ENCODE results near the gene SPNS3.
A peak's percentile ranks its signal among the peaks of the same experiment; 100 is the strongest.

The SPNS3 gene, protein sequence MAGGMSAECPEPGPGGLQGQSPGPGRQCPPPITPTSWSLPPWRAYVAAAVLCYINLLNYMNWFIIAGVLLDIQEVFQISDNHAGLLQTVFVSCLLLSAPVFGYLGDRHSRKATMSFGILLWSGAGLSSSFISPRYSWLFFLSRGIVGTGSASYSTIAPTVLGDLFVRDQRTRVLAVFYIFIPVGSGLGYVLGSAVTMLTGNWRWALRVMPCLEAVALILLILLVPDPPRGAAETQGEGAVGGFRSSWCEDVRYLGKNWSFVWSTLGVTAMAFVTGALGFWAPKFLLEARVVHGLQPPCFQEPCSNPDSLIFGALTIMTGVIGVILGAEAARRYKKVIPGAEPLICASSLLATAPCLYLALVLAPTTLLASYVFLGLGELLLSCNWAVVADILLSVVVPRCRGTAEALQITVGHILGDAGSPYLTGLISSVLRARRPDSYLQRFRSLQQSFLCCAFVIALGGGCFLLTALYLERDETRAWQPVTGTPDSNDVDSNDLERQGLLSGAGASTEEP

DNA sequence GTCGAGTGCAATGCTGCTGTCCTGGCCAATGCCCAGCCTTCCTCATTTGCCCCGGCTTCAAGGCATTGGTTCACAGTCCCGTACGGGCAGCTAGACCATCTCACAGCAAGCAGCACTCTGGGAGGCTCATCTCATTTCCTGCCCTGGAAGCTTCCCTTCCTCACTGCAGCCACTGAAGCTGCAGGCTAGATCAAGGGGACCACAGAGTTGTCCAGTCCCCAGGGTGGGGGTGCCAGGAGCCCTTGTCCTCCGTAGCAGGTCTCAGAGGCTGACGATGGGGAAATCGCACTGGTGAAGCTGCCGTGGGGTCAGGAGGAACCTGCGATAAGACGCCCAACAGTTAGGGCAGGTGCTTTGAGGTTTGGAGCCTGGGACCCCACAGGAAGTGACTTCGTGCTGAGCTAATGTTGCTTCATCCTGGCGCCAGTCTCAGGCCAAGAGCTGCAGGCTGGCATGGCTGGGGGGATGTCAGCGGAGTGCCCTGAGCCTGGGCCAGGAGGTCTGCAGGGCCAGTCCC lies at the start of gene SPNS3:
Gene SPNS3, plus strand, starts transcription at position 426 of the 517 bp plus-strand sequence. Its CDS starts 28 bp downstream, at position 454.
- DNase-seq, result no peak

DNA sequence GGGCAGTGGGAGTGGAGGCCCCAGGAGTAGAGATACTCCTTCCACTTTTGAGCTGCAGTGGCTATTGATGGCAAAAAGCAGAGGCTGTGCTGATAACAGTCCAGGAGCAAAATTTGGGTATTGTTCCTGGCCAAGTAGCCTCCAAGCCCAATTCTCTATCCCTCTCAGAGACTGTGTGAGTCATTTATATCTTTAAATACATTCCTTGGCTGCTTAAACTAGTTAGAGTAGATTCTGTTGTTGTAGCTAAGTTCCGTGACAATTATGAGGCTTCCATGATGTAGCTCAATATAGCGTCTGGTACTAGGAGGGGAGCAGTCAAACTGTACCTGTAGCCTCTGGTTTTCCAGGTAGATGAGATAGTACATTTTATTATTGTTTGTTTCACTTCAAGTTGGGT lies 47.3 kb upstream of the SPNS3 start:
- DNase-seq, result no peak

DNA sequence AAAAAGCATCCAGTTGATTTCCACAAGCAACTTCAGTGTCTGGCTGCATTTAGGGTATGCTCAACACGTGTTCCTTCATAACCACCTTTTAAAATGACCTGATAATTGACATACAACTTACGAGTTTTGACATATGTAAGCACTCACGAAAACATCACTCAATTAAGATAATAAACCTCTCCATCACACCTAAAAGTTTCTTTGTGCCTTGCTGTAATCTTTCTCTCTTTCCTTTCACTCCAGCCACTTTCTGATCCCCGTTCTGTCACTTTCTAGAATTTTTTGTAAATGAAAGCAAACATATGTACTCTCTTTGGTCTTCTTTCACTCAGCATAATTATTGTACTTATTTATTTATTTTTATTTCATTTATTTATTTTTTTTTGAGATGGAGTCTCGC lies 46.6 kb upstream of the SPNS3 start:
- DNase-seq, result no peak

DNA sequence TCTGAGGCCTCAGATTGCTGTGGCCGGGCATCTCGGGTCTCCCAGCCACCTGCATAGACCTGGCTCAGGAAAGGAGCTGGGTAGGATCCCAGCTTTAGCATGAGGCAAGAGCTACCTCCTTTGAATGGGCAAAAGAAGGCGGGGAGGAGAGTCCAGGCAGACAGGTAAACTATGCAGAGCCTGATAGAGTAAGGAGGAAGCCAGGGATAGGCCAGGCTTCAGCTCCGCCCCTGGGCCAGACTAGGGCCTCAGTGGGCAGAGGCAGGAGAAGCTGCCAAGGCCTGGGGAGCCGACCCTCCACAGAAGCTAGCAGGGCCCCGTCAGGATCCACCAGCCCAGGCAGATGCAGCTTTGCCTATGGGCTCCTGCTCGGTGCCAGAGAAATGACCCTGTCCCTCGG lies 44.7 kb upstream of the SPNS3 start:
- DNase-seq, result no peak

DNA sequence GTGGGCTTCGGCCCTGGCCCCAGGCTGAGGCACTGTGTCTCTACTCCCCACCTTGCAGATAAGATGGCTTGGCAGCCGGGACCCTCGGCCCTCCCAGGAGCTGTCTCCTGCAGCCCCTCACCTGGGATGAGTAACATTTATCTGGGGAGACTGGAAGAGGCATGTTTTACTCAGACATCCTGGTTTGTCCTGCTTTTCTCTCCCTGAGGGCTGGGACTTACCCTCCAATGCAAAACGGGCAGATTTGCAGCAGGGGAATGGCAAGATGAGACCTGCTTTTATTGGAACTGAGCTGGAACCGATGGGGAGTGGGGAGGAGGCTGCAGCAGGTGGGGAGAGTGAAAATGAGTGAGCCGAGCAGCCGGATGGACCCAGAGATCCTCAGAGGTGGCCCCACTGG lies 39.9 kb upstream of the SPNS3 start:
- no peak for DNase-seq

DNA sequence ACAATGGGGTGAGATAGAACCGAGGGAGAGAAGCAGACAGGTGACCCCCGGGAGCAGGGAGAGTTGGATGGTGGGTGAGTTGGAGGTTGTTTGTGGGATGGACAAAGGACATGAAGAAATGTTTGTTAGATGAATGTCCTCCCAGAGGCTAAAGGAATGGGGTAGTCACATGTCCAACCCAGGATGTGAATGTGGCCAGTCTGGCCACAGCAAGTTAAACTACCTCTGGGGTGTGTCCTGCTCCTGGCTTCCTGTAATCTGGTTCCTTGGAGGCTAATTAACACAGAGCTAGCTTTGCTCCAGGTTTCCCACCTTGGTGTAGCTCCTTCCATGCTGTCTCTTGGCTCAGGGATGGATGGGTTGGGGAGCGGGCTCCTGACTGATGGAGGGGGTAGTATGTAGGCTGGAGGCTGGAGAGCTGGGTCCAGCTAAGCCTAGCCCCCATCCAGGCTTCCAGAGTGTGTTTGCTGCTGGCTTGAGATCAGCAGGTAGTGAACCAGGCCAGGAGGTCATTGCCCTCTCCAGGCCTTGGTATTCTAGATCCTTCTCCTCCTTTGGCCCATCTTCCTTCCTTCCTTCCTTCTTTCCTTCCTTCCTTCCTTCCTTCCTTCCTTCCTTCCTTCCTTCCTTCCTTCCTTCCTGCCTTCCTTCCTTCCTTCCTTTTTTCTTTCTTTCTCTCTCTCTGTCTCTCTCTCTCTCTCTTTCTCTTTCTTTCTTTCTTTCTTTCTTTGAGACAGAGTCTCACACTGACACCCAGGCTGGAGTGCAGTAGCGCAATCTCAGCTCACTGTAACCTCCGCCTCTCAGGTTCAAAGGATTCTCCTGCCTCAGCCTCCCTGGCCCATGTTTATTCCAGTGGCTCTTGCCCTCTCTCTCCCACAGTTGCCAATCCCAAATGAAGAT lies 39.3 kb upstream of the SPNS3 start:
- DNase-seq, result no peak

DNA sequence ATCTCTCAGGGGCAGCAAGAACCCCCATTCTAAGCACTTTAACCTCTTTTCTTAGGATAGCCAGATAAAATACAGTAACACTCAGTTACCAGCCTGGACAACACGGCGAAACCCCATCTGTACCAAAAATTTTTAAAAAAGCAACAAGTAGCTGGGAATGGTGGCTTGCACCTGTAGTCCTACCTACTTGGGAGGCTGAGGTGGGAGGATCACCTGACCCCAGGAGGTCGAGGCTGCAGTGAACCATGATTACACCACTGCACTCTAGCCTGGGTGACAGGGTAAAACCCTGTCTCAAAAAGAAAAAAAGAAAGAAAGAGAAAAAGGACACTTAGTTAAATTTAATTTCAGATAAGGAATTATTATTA lies 38.6 kb upstream of the SPNS3 start:
- no peak for DNase-seq

DNA sequence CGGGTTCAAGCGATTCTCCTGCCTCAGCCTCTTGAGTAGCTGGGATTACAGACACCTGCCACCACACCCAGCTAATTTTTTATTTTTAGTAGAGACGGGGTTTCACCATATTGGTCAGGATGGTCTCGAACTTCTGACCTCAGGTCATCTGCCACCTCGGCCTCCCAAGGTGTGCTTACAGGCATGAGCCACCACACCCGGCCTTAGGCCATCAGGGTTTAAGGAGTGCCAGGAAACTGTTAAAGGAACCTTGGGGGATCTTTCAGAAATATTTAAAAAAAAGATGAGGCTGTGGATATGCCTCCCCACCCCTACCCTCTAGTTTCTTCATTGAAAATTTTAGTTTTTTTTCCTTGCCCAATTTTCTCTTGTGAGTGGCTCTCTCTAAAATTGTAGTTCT lies 35.9 kb upstream of the SPNS3 start:
- no peak for DNase-seq

DNA sequence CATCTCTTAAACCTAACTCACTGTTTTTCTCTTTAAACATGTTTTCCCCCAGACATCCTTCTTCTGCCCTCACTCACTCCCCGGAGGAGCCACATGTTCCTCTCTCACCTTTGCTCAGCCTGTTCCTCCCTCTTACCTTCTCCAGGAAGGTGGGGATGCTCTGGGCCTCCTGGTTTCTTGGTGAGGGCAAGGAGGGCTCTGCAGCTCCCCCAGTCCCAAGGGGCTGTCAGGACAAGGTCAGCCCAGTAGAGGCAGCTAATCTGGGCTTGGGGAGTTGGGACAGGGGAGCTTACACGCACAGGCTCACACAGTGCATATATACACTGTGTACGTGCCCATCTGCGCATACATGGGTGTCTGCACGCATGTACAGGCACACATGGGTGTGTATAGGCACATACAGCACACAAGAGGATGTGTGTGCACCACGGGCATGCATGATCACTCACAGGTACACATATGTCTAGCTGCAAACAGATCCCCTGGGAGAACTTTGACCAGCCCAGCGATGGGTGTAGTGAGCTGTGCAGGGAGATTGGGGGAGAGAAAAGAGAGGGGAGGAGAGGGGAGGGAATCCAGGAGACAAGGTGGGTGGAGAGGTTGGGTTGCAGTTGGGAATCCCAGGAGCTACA lies 28.6 kb upstream of the SPNS3 start:
- DNase-seq, result no peak

DNA sequence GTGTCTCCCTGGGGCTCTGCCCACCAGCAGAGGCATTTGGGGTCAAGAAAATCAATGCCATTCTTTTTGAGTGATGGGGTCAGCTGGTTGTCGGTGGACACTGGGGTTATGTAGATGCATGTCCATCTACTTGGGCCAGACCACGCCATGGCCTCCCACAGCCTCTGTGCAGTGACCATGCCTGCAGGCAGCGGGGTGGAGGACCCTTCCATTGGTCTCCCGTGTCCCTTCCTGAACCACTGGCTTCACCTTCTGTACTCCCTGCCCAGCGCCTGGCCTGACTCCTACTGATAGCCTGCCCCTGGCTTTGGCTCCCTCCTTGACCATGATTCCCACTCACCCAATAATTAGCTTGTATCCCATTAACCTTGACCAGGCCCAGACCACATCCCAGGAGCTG lies 28.0 kb upstream of the SPNS3 start:
- DNase-seq, result no peak

DNA sequence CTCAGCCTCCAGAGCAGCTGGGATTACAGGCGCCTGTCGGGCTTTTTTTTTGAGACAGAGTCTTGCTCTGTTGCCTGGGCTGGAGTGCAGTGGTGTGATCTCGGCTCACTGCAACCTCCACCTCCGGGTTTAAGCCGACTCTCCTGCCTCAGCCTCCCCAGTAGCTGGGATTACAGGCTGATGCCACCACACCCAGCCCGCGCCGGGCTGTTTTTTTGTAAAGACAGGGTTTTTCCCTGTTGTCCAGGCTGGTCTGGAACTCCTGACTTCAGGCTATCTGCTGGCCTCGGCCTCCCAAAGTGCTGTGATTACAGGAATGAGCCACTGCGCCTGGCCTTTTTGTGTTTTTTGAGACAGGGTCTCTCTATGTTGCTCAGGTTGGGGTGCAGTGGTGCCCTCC lies 27.4 kb upstream of the SPNS3 start:
- DNase-seq, result no peak

DNA sequence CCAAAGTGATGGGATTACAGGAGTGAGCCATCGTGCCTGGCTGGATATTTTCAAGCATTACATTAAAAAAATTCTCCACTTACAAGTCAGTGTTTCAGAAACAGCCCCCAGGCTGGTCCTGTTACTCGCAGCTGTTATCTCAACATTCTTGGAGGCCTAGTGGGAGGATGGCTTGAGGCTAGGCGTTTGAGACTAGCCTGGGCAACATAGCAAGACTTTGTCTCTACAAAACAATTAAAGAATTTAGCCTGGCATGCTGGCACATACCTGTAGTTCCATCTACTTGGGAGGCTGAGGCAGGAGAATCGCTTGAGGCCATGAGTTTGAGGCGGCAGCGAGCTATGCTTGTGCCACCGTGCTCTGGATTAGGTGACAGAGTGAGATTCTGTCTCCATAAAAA lies 26.5 kb upstream of the SPNS3 start:
- no peak for DNase-seq

DNA sequence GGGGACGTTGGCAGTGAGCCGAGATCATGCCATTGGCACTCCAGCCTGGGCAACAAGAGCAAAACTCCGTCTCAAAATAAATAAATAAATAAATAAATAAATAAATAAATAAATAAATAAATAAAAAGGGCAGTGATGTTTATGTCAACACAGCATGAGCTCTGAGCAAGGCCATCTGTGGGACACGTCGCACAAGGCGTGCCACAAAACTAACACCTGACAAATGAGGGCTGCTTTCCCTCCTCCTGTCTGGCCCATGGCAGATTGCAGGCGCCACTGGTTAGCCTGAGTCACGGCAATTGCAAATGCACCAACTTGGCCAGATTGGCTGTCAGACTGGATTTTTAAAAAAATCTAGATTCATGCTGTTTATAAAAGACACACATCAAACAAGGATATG lies 25.9 kb upstream of the SPNS3 start:
- no peak for DNase-seq

DNA sequence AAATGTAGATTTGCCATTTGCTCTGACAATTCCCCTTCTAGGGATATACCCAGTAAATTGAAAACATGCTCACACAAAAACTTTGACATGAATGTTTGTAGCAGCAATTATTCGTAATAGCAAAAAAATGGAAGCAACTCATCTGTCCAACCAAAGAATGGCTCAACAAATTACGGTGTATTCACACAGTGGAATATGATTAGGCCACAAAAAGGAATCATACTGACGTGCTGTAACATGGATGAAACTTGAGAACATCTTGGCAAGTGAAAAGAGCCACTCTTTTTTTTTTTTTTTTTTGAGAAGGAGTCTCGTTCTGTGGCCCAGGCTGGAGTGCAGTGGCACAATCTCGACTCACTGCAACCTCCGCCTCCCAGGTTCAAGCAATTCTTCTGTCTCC lies 24.1 kb upstream of the SPNS3 start:
- DNase-seq, result no peak

DNA sequence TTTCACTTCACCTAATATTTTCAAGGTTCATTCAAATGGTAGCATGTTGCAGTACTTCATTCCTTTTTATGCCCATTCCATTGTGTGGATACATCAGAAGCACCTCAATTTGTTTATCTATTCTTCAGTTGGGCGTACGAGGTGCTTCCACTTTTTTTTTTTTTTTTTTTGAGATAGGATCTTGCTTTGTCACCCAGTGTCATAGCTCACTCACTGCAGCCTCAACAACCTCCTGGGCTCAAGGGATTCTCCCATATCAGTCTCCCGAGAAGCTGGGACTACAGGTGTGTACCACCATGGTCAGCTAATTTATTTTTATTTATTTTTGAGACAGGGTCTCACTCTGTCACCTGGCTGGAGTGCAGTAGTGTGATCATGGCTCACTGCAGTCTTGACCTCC lies 22.5 kb upstream of the SPNS3 start:
- no peak for DNase-seq

DNA sequence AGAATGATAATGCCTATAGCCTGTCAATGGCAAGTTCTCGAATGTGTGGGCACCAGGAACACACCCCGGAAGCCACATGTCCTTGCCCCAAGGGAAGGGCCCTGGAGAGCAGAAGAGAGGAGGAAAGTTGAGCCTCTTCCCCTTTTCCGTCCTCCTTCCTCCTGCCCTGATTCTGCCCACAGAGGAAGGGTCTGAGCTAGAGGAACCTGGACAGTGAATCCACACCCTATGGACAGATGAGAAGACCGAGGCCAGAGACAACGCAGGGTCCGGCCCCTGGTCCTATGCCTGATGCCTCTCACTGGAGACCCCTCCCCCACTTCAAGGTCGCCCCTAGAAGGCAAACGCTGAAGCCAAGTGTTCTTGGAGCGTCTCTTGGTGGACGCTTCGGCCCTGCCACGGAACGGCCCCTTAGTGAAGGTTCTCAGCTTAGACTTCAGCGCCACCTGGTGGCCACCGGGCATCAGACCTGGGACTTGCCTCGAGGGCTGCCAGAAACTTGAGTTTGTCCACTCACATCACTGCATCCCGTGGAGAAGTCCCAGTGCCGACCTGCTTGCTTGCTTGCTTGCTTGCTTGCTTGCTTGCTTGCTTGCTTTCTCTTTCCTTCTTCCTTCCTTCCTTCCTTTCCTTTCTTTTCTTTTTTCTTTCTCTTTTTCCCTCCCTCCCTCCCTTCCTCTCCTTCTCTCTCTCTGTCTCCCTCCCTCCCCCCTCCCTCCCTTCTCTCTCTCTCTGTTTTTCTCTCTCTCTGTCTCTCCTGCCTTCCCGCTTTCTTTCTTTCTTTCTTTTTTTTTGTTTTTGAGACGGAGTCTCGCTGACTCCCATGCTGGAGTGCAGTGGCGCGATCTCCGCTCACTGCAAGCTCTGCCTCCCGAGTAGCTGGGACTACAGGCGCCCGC lies 20.6 kb upstream of the SPNS3 start:
- peak; percentile 48 for DNase-seq

DNA sequence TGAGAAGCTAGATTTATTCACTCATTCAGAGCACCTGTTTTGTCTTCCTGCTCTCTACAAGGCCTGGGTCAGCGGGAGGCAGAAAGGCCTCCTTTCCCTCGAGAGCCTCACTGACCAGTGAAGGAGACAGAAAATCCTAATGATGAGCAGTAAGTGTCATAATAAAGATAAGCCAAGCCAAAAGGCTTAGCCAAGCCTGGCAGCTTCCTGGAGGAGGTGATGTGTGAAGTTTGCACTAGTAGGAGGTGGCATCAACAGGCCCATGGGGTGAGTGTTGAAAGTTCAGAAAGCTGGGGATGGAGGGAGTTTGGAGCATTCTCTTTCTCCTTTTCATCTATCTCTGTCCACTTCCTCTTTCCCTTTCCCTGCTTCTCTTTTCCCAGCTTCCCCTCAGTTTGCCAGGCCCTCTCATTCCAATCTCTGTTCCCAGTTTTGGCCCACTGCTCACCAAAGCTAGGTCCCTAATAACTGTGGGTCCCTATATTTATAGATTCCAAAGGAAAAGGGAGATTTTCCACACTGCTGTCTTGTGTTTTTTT lies 16.5 kb upstream of the SPNS3 start:
- DNase-seq, result no peak

DNA sequence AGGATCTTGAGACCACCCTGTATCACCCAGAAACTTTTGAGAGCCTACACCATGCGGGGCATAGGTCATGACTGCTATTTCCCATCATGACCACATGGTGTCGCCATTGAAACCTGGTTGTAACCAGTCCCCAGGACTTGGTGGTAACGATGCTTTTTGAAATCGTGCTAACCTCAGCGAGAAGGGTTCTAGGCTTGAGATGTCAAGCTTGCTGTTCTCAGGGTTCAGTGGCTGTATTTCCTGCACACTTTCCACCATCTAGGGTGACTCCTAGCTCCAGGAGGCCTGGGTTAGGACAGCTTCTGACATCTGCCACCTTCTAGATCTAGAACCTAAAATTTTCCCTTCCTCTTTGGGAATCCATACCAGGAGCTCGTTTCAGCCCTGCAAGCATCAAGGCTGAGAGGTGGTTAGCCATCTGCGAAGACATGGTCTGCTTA lies 13.0 kb upstream of the SPNS3 start:
- peak; percentile 24 for DNase-seq

DNA sequence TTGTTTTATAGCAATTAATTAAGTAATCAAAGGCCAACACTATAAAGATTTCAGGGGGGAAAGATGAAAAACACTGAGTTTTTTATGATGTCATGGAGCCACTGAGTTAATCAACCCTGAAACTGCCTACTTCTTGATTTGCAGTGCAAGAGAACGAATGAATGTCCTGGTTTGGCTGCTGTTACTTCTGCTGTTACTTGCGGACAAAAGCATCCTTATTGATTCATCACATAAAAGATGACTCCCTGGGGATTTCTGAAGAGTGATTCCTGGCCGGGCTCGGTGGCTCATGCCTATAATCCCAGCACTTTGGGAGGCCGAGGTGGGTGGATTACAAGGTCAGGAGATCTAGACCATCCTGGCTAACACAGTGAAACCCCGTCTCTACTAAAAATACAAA lies 10.9 kb upstream of the SPNS3 start:
- no peak for DNase-seq

DNA sequence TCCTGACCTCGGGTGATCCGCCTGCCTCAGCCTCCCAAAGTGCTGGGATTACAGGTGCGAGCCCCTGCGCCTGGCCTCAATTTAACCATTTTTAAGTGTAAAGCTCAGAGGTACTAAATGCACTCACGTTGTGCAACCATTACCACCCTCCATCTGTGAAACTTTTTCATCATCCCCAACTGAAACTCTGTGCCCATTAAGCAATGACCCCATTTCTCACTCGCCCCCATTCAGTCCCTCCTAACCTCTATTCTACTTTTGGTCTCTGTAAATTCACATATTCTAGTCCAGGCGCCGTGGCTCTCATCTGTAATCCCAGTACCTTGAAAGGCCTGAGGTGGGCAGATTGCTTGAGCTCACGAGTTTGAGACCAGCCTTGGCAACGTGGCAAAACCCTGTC lies 8.3 kb upstream of the SPNS3 start:
- no peak for DNase-seq

DNA sequence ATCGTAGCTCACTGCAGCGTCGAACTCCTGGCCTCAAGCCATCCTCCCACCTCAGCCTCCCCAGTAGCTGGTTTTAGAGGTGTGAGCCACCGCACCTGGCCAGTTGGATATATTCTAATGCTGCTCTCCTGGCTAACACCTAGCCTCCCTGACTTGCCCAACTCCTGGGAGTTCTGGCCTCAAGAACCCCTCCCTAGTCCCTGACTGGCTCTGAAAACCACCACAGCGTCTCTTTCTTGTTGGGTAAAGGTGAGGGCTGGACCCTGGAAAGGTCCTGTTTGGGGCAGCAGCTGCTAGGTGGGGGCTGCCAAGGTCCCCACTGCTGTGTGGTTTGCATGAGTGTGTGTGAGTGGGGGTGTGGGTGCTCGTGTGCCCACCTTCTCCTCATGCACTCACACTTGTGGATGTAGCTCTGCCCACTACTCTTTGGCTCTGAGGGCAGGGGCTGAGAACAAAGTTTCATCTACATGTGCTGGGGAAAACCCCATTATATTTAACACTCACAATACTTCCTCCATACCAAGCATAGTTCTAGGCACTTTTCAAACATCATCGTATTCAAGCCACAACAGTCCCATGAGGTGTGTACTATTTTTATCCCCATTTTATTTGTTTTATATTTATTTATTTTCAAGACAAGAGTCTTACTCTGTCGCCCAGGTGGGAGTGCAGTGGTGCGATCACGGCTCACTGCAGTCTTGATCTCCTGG lies 7.1 kb upstream of the SPNS3 start:
- no peak for DNase-seq
